ENCODE results near the gene SPAG8.

The SPAG8 gene

GRCh38 chr9:35771534-35771933 lies 40.5 kb downstream of the SPAG8 start:
- no peak for DNase-seq

GRCh38 chr9:35771075-35771433 lies 41.0 kb downstream of the SPAG8 start:
- DNase-seq = no peak

- no peak for DNase-seq
Measured at GRCh38 chr9:35769763-35770162, 42.3 kb downstream of the SPAG8 start.

GRCh38 chr9:35767458-35767857 lies 44.6 kb downstream of the SPAG8 start:
- DNase-seq = no peak

GRCh38 chr9:35766997-35767396 lies 45.1 kb downstream of the SPAG8 start:
- DNase-seq = no peak

GRCh38 chr9:35763803-35764202 lies 48.3 kb downstream of the SPAG8 start:
- no peak for DNase-seq

GRCh38 chr9:35763181-35763580 lies 48.9 kb downstream of the SPAG8 start:
- DNase-seq = no peak

GRCh38 chr9:35760651-35761050 lies 51.4 kb downstream of the SPAG8 start:
- DNase-seq = peak; percentile 17 to 46

GRCh38 chr9:35759795-35760194 lies 52.3 kb downstream of the SPAG8 start:
- no peak for DNase-seq
